Lower lobe of right lung (tissue), 2 donors: ENCODE measurements around the gene LSM2. TPM values are rescaled to one million over a fixed set of nuclear protein-coding genes. Genes with fewer than 3 reads are reported as not detected.

Experiments
- ATAC-seq, 2 donors: fragments of 200-7000 bp; cut with Tn5 transposase; one replicate each; pipeline ENCODE4 v1.9.1; 2020 to 2022; ENCODE audit warnings: mild to moderate bottlenecking in 2 of 2, moderate library complexity in 2 of 2
- DNase-seq: peaks from one replicate; pipeline ENCODE4 v3.0.0-alpha.2; 2020
- H3K27ac ChIP-seq: fragments of 200-600 bp; one replicate; pipeline ENCODE4 v1.8.0; 2022
- H3K27me3 ChIP-seq: fragments of 200-600 bp; one replicate; pipeline ENCODE4 v1.8.0; 2022; ENCODE audit warnings: low read depth
- H3K36me3 ChIP-seq: fragments of 200-600 bp; one replicate; pipeline ENCODE4 v1.8.0; 2022; ENCODE audit warnings: mild to moderate bottlenecking
- H3K4me1 ChIP-seq: fragments of 200-600 bp; one replicate; pipeline ENCODE4 v1.8.0; 2022
- H3K4me3 ChIP-seq: fragments of 200-600 bp; one replicate; pipeline ENCODE4 v1.8.0; 2022; ENCODE audit warnings: mild to moderate bottlenecking
- H3K9me3 ChIP-seq: fragments of 200-600 bp; one replicate; pipeline ENCODE4 v1.8.0; 2022
- CTCF ChIP-seq: fragments of 200-600 bp; IDR thresholded peaks from one replicate; pipeline ENCODE4 v1.8.0; 2022; ENCODE audit warnings: antibody characterized with exemption, mild to moderate bottlenecking
- intact Hi-C: fragments of 100-400 bp; cut with DNase I; formaldehyde crosslinking; loops from one replicate; pipeline ENCODE4 v1.11.0; 2022
- total RNA-seq: library from RNA; stranded (reverse); fragmentation: NEBNext Ultra II Directional; extraction: Animal tissue kit (Norgen Biotek cat#: 25700); gene quantifications from one replicate; pipeline ENCODE4 v1.2.1, GENCODE V29; 2021
- donor health status: DM: no; HTN: yes; CAD: no; lungs with severe emphysema.

The LSM2 gene
- total RNA-seq, 1 donor from 2014 or later, result 30.5 TPM

- Histone ChIP-seq H3K27ac (no peak overlapping the region), H3K4me1 (peaks cover 9% of the 10 kb centered on the region), H3K9me3 (no peaks in the 10 kb centered on the region), H3K36me3 (peaks cover 29% of the 10 kb centered on the region), H3K4me3 (no peak overlapping the region), H3K27me3 (no peaks in the 10 kb centered on the region)
- DNase-seq, result peak; percentile 29
- TF ChIP-seq CTCF, result no peak
- ATAC-seq, result no peak
- intact Hi-C loops, result no loop called here
Measured at GRCh38 chr6:31799781-31800180, 7.0 kb downstream of the LSM2 start.

GRCh38 chr6:31797588-31797987 lies 9.2 kb downstream of the LSM2 start:
- H3K9me3 ChIP-seq, result no peaks in the 10 kb centered on the region
- H3K27me3 ChIP-seq, result no peaks in the 10 kb centered on the region
- peaks cover 22% of the 10 kb centered on the region for H3K36me3 ChIP-seq
- ATAC-seq (no peak), DNase-seq (peak; percentile 28)
- no peak for TF ChIP-seq CTCF
- peaks cover 23% of the 10 kb centered on the region for H3K4me1 ChIP-seq
- intact Hi-C loops, result no loop called here
- no peak overlapping the region for H3K27ac ChIP-seq
- no peak overlapping the region for H3K4me3 ChIP-seq

GRCh38 chr6:31796993-31797385 lies 9.8 kb downstream of the LSM2 start:
- DNase-seq (no peak), ATAC-seq (no peak)
- Histone ChIP-seq H3K27me3 (no peaks in the 10 kb centered on the region), H3K27ac (peak overlapping the region; percentile 98), H3K4me1 (peaks cover 23% of the 10 kb centered on the region), H3K4me3 (no peak overlapping the region), H3K9me3 (no peaks in the 10 kb centered on the region), H3K36me3 (peaks cover 22% of the 10 kb centered on the region)
- TF ChIP-seq CTCF, result no peak
- intact Hi-C loops, result no loop called here

- H3K9me3 ChIP-seq, result no peaks in the 10 kb centered on the region
- H3K4me3 ChIP-seq, result peak within 1 kb of the TSS; percentile 94
- DNase-seq (peak; percentile 97), ATAC-seq (peak; percentile 97 to 98)
- H3K36me3 ChIP-seq, result peaks cover 25% of the 10 kb centered on the region
- H3K27ac ChIP-seq, result peak within 1 kb of the TSS; percentile 98
- H3K4me1 ChIP-seq, result peaks cover 29% of the 10 kb centered on the region
- TF ChIP-seq CTCF, result peak; percentile 83
- intact Hi-C loops, result no loop called here
- H3K27me3 ChIP-seq, result no peaks in the 10 kb centered on the region
Measured at GRCh38 chr6:31795616-31796298, 11.0 kb downstream of the LSM2 start, which contains the start of gene VARS1. Gene VARS1, minus strand, starts transcription at chr6:31795752. Its CDS starts 535 bp downstream, at chr6:31795217.

- peak; percentile 3 to 49 for ATAC-seq
- TF ChIP-seq CTCF, result no peak
- Histone ChIP-seq H3K4me3 (peak overlapping the region; percentile 94), H3K4me1 (peaks cover 30% of the 10 kb centered on the region), H3K27ac (peak overlapping the region; percentile 98), H3K36me3 (peaks cover 32% of the 10 kb centered on the region), H3K27me3 (no peaks in the 10 kb centered on the region), H3K9me3 (no peaks in the 10 kb centered on the region)
- intact Hi-C loops, result no loop called here
- no peak for DNase-seq
Measured at GRCh38 chr6:31794866-31795615, 11.7 kb downstream of the LSM2 start.
